Neuronal stem cell (in vitro differentiated cells): ENCODE measurements around the gene DHH.

Source experiments
- DNase-seq: peaks from one replicate; pipeline ENCODE4 v3.0.0-alpha.2; 2013; ENCODE audit warnings: low spot score
- H2AFZ ChIP-seq: one replicate; pipeline ENCODE4 v1.6.1; 2013; ENCODE audit warnings: mild to moderate bottlenecking, low read length, inconsistent platforms
- H2AK5ac ChIP-seq: 2 replicates; pipeline ENCODE4 v1.6.1; 2013; ENCODE audit warnings: low read depth, mild to moderate bottlenecking, inconsistent platforms, low read length, moderate library complexity, mixed read lengths
- H2BK120ac ChIP-seq: 2 replicates; pipeline ENCODE4 v1.6.1; 2013; ENCODE audit warnings: low read depth, mild to moderate bottlenecking, inconsistent platforms, low read length, moderate library complexity, mixed read lengths
- H2BK12ac ChIP-seq: one replicate; pipeline ENCODE4 v1.6.1; 2013; ENCODE audit warnings: low read length, inconsistent platforms
- H2BK15ac ChIP-seq: 2 replicates; pipeline ENCODE4 v1.6.1; 2013; ENCODE audit warnings: mild to moderate bottlenecking, low read length, inconsistent platforms, mixed read lengths
- H2BK5ac ChIP-seq: one replicate; pipeline ENCODE4 v1.6.1; 2013; ENCODE audit warnings: inconsistent platforms, mild to moderate bottlenecking, low read length, moderate library complexity
- H3K14ac ChIP-seq: one replicate; pipeline ENCODE4 v1.6.1; 2013; ENCODE audit warnings: low read length, inconsistent platforms
- H3K18ac ChIP-seq: 2 replicates; pipeline ENCODE4 v1.6.1; 2013; ENCODE audit warnings: low read length, inconsistent platforms
- H3K23ac ChIP-seq: 2 replicates; pipeline ENCODE4 v1.6.1; 2013; ENCODE audit warnings: low read depth, mild to moderate bottlenecking, mixed read lengths, low read length, inconsistent platforms; ENCODE audit not compliant: poor library complexity
- H3K27ac ChIP-seq: replicated peaks from 3 replicates; pipeline ENCODE4 v1.5.1; 2013; ENCODE audit warnings: low read length, inconsistent platforms
- H3K27me3 ChIP-seq, 3 experiments: 2 replicates each; pipeline ENCODE4 v1.6.1; 2013; ENCODE audit warnings: low read length in 3 of 3, mild to moderate bottlenecking in 2 of 3, inconsistent platforms in 1 of 3, low read depth in 1 of 3, mixed read lengths in 1 of 3, moderate library complexity in 1 of 3; ENCODE audit not compliant: control insufficient read depth in 3 of 3, insufficient read depth in 3 of 3
- H3K36me3 ChIP-seq, 2 donors: replicated peaks in 1 of 2; 2 replicates each; pipeline ENCODE4 v1.6.1; 2013; ENCODE audit warnings: low read length in 2 of 2; ENCODE audit not compliant: control insufficient read depth in 2 of 2, insufficient read depth in 2 of 2
- H3K4ac ChIP-seq: 2 replicates; pipeline ENCODE4 v1.6.1; 2013; ENCODE audit warnings: inconsistent platforms, mild to moderate bottlenecking, low read length, moderate library complexity
- H3K4me1 ChIP-seq, 2 donors: 1 replicate in 1 of 2; 2 replicates in 1 of 2; pipeline ENCODE4 v1.6.1; 2013; ENCODE audit warnings: low read length in 2 of 2, low read depth in 1 of 2; ENCODE audit not compliant: control insufficient read depth in 2 of 2, insufficient read depth in 1 of 2
- H3K4me2 ChIP-seq: one replicate; pipeline ENCODE4 v1.6.1; 2013; ENCODE audit warnings: mild to moderate bottlenecking, low read length, inconsistent platforms; ENCODE audit not compliant: insufficient read depth, poor library complexity, severe bottlenecking
- H3K4me3 ChIP-seq, 2 donors: 2 replicates each; pipeline ENCODE4 v1.5.1; 2013; ENCODE audit warnings: low read length in 2 of 2, mild to moderate bottlenecking in 2 of 2, inconsistent platforms in 1 of 2, moderate library complexity in 1 of 2
- H3K79me1 ChIP-seq: one replicate; pipeline ENCODE4 v1.6.1; 2013; ENCODE audit warnings: low read depth, mild to moderate bottlenecking, inconsistent platforms, low read length, moderate library complexity
- H3K9ac ChIP-seq: one replicate; pipeline ENCODE4 v1.6.1; 2013; ENCODE audit warnings: mild to moderate bottlenecking, low read depth, low read length, inconsistent platforms; ENCODE audit not compliant: poor library complexity
- H3K9me3 ChIP-seq, 2 donors: replicated peaks in 1 of 2; 2 replicates each; pipeline versions ENCODE3 to v1.6.1; 2013; ENCODE audit warnings: low read length in 2 of 2, mild to moderate bottlenecking in 2 of 2, inconsistent platforms in 1 of 2, low read depth in 1 of 2, mixed read lengths in 1 of 2, moderate library complexity in 1 of 2; ENCODE audit not compliant: control insufficient read depth in 2 of 2, insufficient read depth in 1 of 2
- H4K8ac ChIP-seq: one replicate; pipeline ENCODE4 v1.6.1; 2013; ENCODE audit warnings: low read depth, mild to moderate bottlenecking, inconsistent platforms, low read length, moderate library complexity
- H4K91ac ChIP-seq: one replicate; pipeline ENCODE4 v1.6.1; 2013; ENCODE audit warnings: low read length, low read depth, mild to moderate bottlenecking, inconsistent platforms; ENCODE audit not compliant: poor library complexity
- WGBS, 2 donors: extraction: QIAGEN DNeasy Blood & Tissue Kit; methylation state at CpG; one replicate each; pipeline ENCODE4 v1.1.7; 2013; ENCODE audit warnings: missing lambda C conversion rate in 2 of 2, mixed read lengths in 1 of 2; ENCODE audit not compliant: insufficient read length in 2 of 2, insufficient replicate concordance in 1 of 2; ENCODE audit errors: extremely low coverage in 2 of 2; 5-methylcytosine and 5-hydroxymethylcytosine counted together

Gene DHH

GRCh38 chr12:49046129-49046895, 48.3 kb downstream of the DHH start:
- peaks cover 16% of the 10 kb centered on the region for H3K79me1 ChIP-seq
- no peak overlapping the region for H4K8ac ChIP-seq
- no peak overlapping the region for H3K9ac ChIP-seq
- no peak overlapping the region for H2BK15ac ChIP-seq
- H3K4ac ChIP-seq: no peak overlapping the region
- H3K27me3 ChIP-seq: no peaks in the 10 kb centered on the region
- no peak overlapping the region for H2AK5ac ChIP-seq
- WGBS, 2 donors: no CpG with 5 or more reads among the region's 12 CpGs
- no peaks in the 10 kb centered on the region for H3K4me1 ChIP-seq
- H3K36me3 ChIP-seq: peaks cover 88 to 100% of the 10 kb centered on the region in 2 donors
- no peak overlapping the region for H2AFZ ChIP-seq
- H3K4me3 ChIP-seq: peak overlapping the region in 1 of 2 donors; percentile 47
- H3K23ac ChIP-seq: peak overlapping the region; percentile 34
- no peak overlapping the region for H3K27ac ChIP-seq
- no peak overlapping the region for H2BK5ac ChIP-seq
- no peak overlapping the region for H3K18ac ChIP-seq
- peak overlapping the region; percentile 12 for H2BK120ac ChIP-seq
- no peaks in the 10 kb centered on the region for H3K9me3 ChIP-seq
- no peak overlapping the region for H3K14ac ChIP-seq
- DNase-seq: no peak
- H3K4me2 ChIP-seq: no peak overlapping the region
- no peak overlapping the region for H2BK12ac ChIP-seq
- no peak overlapping the region for H4K91ac ChIP-seq

- H3K4me2 ChIP-seq: no peak overlapping the region
- H3K4ac ChIP-seq: no peak overlapping the region
- no peak for DNase-seq
- H2AFZ ChIP-seq: no peak overlapping the region
- H3K9ac ChIP-seq: no peak overlapping the region
- no peak overlapping the region for H2AK5ac ChIP-seq
- no peak overlapping the region for H3K14ac ChIP-seq
- H3K18ac ChIP-seq: no peak overlapping the region
- no peak overlapping the region for H4K91ac ChIP-seq
- H2BK5ac ChIP-seq: no peak overlapping the region
- no peak overlapping the region for H3K4me3 ChIP-seq
- no peak overlapping the region for H2BK120ac ChIP-seq
- no peaks in the 10 kb centered on the region for H3K27me3 ChIP-seq
- H3K79me1 ChIP-seq: peaks cover 13% of the 10 kb centered on the region
- no peak overlapping the region for H4K8ac ChIP-seq
- no peak overlapping the region for H3K27ac ChIP-seq
- no peak overlapping the region for H2BK15ac ChIP-seq
- no peaks in the 10 kb centered on the region for H3K9me3 ChIP-seq
- peak overlapping the region; percentile 75 for H3K23ac ChIP-seq
- H2BK12ac ChIP-seq: no peak overlapping the region
- no peaks in the 10 kb centered on the region for H3K4me1 ChIP-seq
- WGBS, 2 donors: no CpG with 5 or more reads among the region's 12 CpGs
- H3K36me3 ChIP-seq: peaks cover 81 to 100% of the 10 kb centered on the region in 2 donors
These were observed 49.9 kb downstream of the DHH start for GRCh38 chr12:49044660-49045059.

- H4K8ac ChIP-seq: no peak overlapping the region
- H3K4me1 ChIP-seq: no peaks in the 10 kb centered on the region
- H2BK5ac ChIP-seq: no peak overlapping the region
- H3K18ac ChIP-seq: no peak overlapping the region
- H3K79me1 ChIP-seq: peaks cover 13% of the 10 kb centered on the region
- peak overlapping the region; percentile 71 for H3K23ac ChIP-seq
- H3K14ac ChIP-seq: no peak overlapping the region
- no peak overlapping the region for H4K91ac ChIP-seq
- H3K4ac ChIP-seq: no peak overlapping the region
- H3K36me3 ChIP-seq: peaks cover 80 to 100% of the 10 kb centered on the region in 2 donors
- no peak overlapping the region for H2BK15ac ChIP-seq
- DNase-seq: peak; percentile 44
- H2AK5ac ChIP-seq: no peak overlapping the region
- H2BK12ac ChIP-seq: no peak overlapping the region
- no peak overlapping the region for H2BK120ac ChIP-seq
- H3K27ac ChIP-seq: no peak overlapping the region
- no peak overlapping the region for H3K9ac ChIP-seq
- no peak overlapping the region for H2AFZ ChIP-seq
- no peaks in the 10 kb centered on the region for H3K9me3 ChIP-seq
- WGBS, 2 donors: no CpG with 5 or more reads among the region's 11 CpGs
- no peak overlapping the region for H3K4me3 ChIP-seq
- no peaks in the 10 kb centered on the region for H3K27me3 ChIP-seq
- no peak overlapping the region for H3K4me2 ChIP-seq
These were observed 50.7 kb downstream of the DHH start for GRCh38 chr12:49043856-49044258.

GRCh38 chr12:49043241-49043640, 51.4 kb downstream of the DHH start:
- Histone ChIP-seq H3K4me1 (no peaks in the 10 kb centered on the region), H3K4me3 (no peak overlapping the region), H3K18ac (no peak overlapping the region), H3K4ac (no peak overlapping the region), H2AFZ (no peak overlapping the region), H3K27ac (no peak overlapping the region), H2BK5ac (no peak overlapping the region), H4K91ac (no peak overlapping the region), H2BK12ac (no peak overlapping the region), H3K79me1 (peaks cover 14% of the 10 kb centered on the region), H3K23ac (no peak overlapping the region), H2BK120ac (no peak overlapping the region), H3K36me3 (peaks cover 79 to 100% of the 10 kb centered on the region in 2 donors), H2AK5ac (no peak overlapping the region), H3K27me3 (no peaks in the 10 kb centered on the region), H3K14ac (no peak overlapping the region), H3K4me2 (no peak overlapping the region), H2BK15ac (no peak overlapping the region), H3K9me3 (no peaks in the 10 kb centered on the region), H4K8ac (no peak overlapping the region), H3K9ac (no peak overlapping the region)
- DNase-seq: no peak
- WGBS, 2 donors: no CpG with 5 or more reads among the region's 4 CpGs
